Mesenchymal stem cell (in vitro differentiated cells and primary cell): ENCODE measurements around the gene ISOC1.

Source experiments
- DNase-seq: peaks from one replicate; pipeline ENCODE4 v3.0.0-alpha.2; 2013
- H2AFZ ChIP-seq: one replicate; pipeline ENCODE4 v1.6.1; 2013; ENCODE audit warnings: low read depth, mild to moderate bottlenecking, control low read depth, inconsistent platforms, low read length, moderate library complexity
- H2AK5ac ChIP-seq: 2 replicates; pipeline ENCODE4 v1.6.1; 2013; ENCODE audit warnings: low read length, moderate library complexity, mild to moderate bottlenecking, inconsistent platforms; ENCODE audit not compliant: severe bottlenecking
- H2BK120ac ChIP-seq: one replicate; pipeline ENCODE4 v1.6.1; 2013; ENCODE audit warnings: low read depth, mild to moderate bottlenecking, inconsistent platforms, low read length, moderate library complexity
- H2BK12ac ChIP-seq, 2 experiments: one replicate each; pipeline ENCODE4 v1.6.1; 2013; ENCODE audit warnings: inconsistent platforms in 2 of 2, low read length in 2 of 2, mild to moderate bottlenecking in 2 of 2, moderate library complexity in 2 of 2, control low read depth in 1 of 2
- H2BK15ac ChIP-seq: one replicate; pipeline ENCODE4 v1.6.1; 2013; ENCODE audit warnings: mild to moderate bottlenecking, low read depth, inconsistent platforms; ENCODE audit not compliant: poor library complexity, severe bottlenecking
- H2BK5ac ChIP-seq: 2 replicates; pipeline ENCODE4 v1.6.1; 2013; ENCODE audit warnings: low read depth, mild to moderate bottlenecking, low read length, control low read depth, inconsistent platforms; ENCODE audit not compliant: poor library complexity, severe bottlenecking
- H3K14ac ChIP-seq, 2 experiments: one replicate each; pipeline ENCODE4 v1.6.1; 2013; ENCODE audit warnings: inconsistent platforms in 2 of 2, low read length in 2 of 2, control low read depth in 1 of 2, mild to moderate bottlenecking in 1 of 2, moderate library complexity in 1 of 2
- H3K18ac ChIP-seq, 2 experiments: one replicate each; pipeline ENCODE4 v1.6.1; 2013; ENCODE audit warnings: inconsistent platforms in 2 of 2, low read length in 2 of 2, control low read depth in 1 of 2, low read depth in 1 of 2, mild to moderate bottlenecking in 1 of 2
- H3K23ac ChIP-seq, 2 experiments: one replicate each; pipeline ENCODE4 v1.6.1; 2013; ENCODE audit warnings: inconsistent platforms in 2 of 2, low read length in 2 of 2, mild to moderate bottlenecking in 2 of 2, moderate library complexity in 2 of 2, control low read depth in 1 of 2
- H3K27ac ChIP-seq: 2 replicates; pipeline ENCODE4 v1.5.1; 2013; ENCODE audit warnings: mild to moderate bottlenecking, moderate library complexity, low read length, control low read depth, inconsistent platforms; ENCODE audit not compliant: poor library complexity, severe bottlenecking
- H3K27me3 ChIP-seq, 2 experiments: 2 replicates each; pipeline versions ENCODE4 v1.6.1 to v1.7.0; 2013; ENCODE audit warnings: low read length in 2 of 2, mild to moderate bottlenecking in 2 of 2, moderate library complexity in 2 of 2, control low read depth in 1 of 2, inconsistent platforms in 1 of 2; ENCODE audit not compliant: control insufficient read depth in 1 of 2, insufficient read depth in 1 of 2
- H3K36me3 ChIP-seq, 2 experiments: 2 replicates each; pipeline versions ENCODE4 v1.6.1 to v1.7.0; 2013; ENCODE audit warnings: low read length in 2 of 2, control low read depth in 1 of 2, inconsistent platforms in 1 of 2, low read depth in 1 of 2, mild to moderate bottlenecking in 1 of 2; ENCODE audit not compliant: insufficient read depth in 2 of 2, control insufficient read depth in 1 of 2
- H3K4ac ChIP-seq, 2 experiments: one replicate each; pipeline ENCODE4 v1.6.1; 2013; ENCODE audit warnings: inconsistent platforms in 2 of 2, low read length in 2 of 2, mild to moderate bottlenecking in 2 of 2, moderate library complexity in 2 of 2, control low read depth in 1 of 2, low read depth in 1 of 2
- H3K4me1 ChIP-seq: 2 replicates; pipeline ENCODE4 v1.6.1; 2013; ENCODE audit warnings: low read depth, low read length, control low read depth; ENCODE audit not compliant: control insufficient read depth, insufficient read depth
- H3K4me2 ChIP-seq: 2 replicates; pipeline ENCODE4 v1.6.1; 2013; ENCODE audit warnings: low read length, mild to moderate bottlenecking, inconsistent platforms; ENCODE audit not compliant: poor library complexity, severe bottlenecking
- H3K4me3 ChIP-seq, 2 experiments: 2 replicates each; pipeline versions ENCODE4 v1.5.1 to v1.7.0; 2013; ENCODE audit warnings: low read length in 2 of 2, mild to moderate bottlenecking in 2 of 2, control low read depth in 1 of 2, low read depth in 1 of 2; ENCODE audit not compliant: insufficient read depth in 1 of 2
- H3K79me1 ChIP-seq: replicated peaks from 2 replicates; pipeline ENCODE4 v1.6.1; 2013; ENCODE audit warnings: mild to moderate bottlenecking, control low read depth, low read length, inconsistent platforms; ENCODE audit not compliant: poor library complexity, severe bottlenecking
- H3K9ac ChIP-seq: 2 replicates; pipeline ENCODE4 v1.7.0; 2013; ENCODE audit warnings: mild to moderate bottlenecking, low read length, moderate library complexity
- H3K9me3 ChIP-seq: 2 replicates; pipeline ENCODE4 v1.7.0; 2013; ENCODE audit warnings: mild to moderate bottlenecking, low read length; ENCODE audit not compliant: control insufficient read depth
- H4K8ac ChIP-seq: one replicate; pipeline ENCODE4 v1.6.1; 2013; ENCODE audit warnings: inconsistent platforms, mild to moderate bottlenecking, low read length, moderate library complexity
- H4K91ac ChIP-seq: one replicate; pipeline ENCODE4 v1.6.1; 2013; ENCODE audit warnings: mild to moderate bottlenecking, low read length, inconsistent platforms
- WGBS: methylation state at CpG from one replicate; pipeline ENCODE4 v1.1.7; 2013; ENCODE audit warnings: mixed read lengths; 5-methylcytosine and 5-hydroxymethylcytosine counted together

The ISOC1 gene

DNA sequence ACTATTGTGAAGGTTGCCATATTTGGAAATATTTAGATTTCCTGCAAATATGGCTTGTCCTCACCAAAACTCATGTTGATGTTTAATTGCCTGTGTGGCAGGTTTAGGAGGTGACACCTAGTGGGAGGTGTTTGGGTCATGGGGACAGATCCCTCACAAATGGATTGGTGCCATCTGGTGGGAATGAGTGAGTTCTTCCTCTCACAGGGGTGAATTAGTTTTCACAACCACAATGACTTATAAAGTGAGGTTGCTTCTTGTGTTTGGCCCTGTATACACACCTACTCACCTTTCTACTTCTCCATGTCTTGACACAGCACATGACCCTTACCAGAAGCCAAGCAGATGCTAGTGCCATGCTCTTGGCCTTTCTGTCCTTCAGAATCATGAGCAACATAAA lies 41.1 kb downstream of the ISOC1 start:
- Histone ChIP-seq H3K18ac (no peak overlapping the region), H3K36me3 (no peaks in the 10 kb centered on the region), H3K4ac (no peak overlapping the region), H3K4me3 (no peak overlapping the region), H3K9me3 (no peaks in the 10 kb centered on the region), H3K23ac (no peak overlapping the region), H2BK5ac (no peak overlapping the region), H3K79me1 (no peaks in the 10 kb centered on the region), H3K14ac (no peak overlapping the region), H2BK120ac (no peak overlapping the region), H3K4me2 (no peak overlapping the region), H2BK12ac (no peak overlapping the region), H3K4me1 (no peaks in the 10 kb centered on the region), H3K27ac (no peak overlapping the region), H3K9ac (no peak overlapping the region), H4K8ac (no peak overlapping the region), H3K27me3 (no peaks in the 10 kb centered on the region), H2AFZ (no peak overlapping the region), H4K91ac (no peak overlapping the region), H2BK15ac (no peak overlapping the region), H2AK5ac (no peak overlapping the region)
- DNase-seq: no peak

DNA sequence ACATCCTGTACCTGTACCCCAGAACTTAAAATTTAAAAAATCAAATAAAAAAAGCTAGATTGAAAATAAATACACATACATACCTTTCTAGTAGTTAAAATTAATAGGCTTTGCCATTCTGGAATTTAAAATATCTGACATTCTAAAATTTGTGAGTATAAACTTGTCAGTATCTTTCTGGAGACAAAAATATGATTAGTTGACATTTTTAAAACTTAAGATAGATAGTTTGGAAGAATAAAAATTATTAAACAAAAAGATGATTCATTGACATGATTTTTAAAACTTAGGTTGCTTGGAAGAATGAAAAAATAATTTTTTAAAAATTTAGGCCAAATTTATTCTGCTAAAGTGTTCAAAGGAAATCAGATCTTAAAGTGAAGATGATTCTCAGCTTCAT lies 43.1 kb downstream of the ISOC1 start:
- H3K4ac ChIP-seq: no peak overlapping the region
- no peak overlapping the region for H4K91ac ChIP-seq
- no peaks in the 10 kb centered on the region for H3K27me3 ChIP-seq
- no peaks in the 10 kb centered on the region for H3K9me3 ChIP-seq
- H2BK15ac ChIP-seq: no peak overlapping the region
- no peak overlapping the region for H3K23ac ChIP-seq
- H3K4me3 ChIP-seq: no peak overlapping the region
- no peak overlapping the region for H3K18ac ChIP-seq
- no peak overlapping the region for H2AFZ ChIP-seq
- H2BK12ac ChIP-seq: no peak overlapping the region
- H3K79me1 ChIP-seq: no peaks in the 10 kb centered on the region
- H2AK5ac ChIP-seq: no peak overlapping the region
- no peak for DNase-seq
- no peaks in the 10 kb centered on the region for H3K36me3 ChIP-seq
- H3K4me1 ChIP-seq: no peaks in the 10 kb centered on the region
- H2BK5ac ChIP-seq: no peak overlapping the region
- no peak overlapping the region for H2BK120ac ChIP-seq
- H3K4me2 ChIP-seq: no peak overlapping the region
- no peak overlapping the region for H3K27ac ChIP-seq
- no peak overlapping the region for H3K14ac ChIP-seq
- no peak overlapping the region for H3K9ac ChIP-seq
- H4K8ac ChIP-seq: no peak overlapping the region

- Histone ChIP-seq H3K14ac (no peak overlapping the region), H2AK5ac (no peak overlapping the region), H3K18ac (no peak overlapping the region), H3K36me3 (no peaks in the 10 kb centered on the region), H3K4me1 (no peaks in the 10 kb centered on the region), H3K9ac (no peak overlapping the region), H3K27ac (no peak overlapping the region), H3K4me3 (no peak overlapping the region), H2AFZ (no peak overlapping the region), H3K4me2 (no peak overlapping the region), H2BK120ac (no peak overlapping the region), H2BK12ac (no peak overlapping the region), H2BK15ac (no peak overlapping the region), H3K27me3 (no peaks in the 10 kb centered on the region), H3K23ac (no peak overlapping the region), H4K91ac (no peak overlapping the region), H3K4ac (no peak overlapping the region), H3K79me1 (no peaks in the 10 kb centered on the region), H3K9me3 (no peaks in the 10 kb centered on the region), H2BK5ac (no peak overlapping the region), H4K8ac (no peak overlapping the region)
- no peak for DNase-seq
- WGBS: 64% methylated on average over 2 of the region's 4 CpGs
These were observed 46.5 kb downstream of the ISOC1 start for GRCh38 chr5:129141078-129141477.

GRCh38 chr5:129141696-129142095 lies 47.1 kb downstream of the ISOC1 start:
- no peak overlapping the region for H2AK5ac ChIP-seq

More at GRCh38 chr5:129141696-129142095, 47.1 kb downstream of the ISOC1 start:
- no peaks in the 10 kb centered on the region for H3K4me1 ChIP-seq
- 46% methylated on average over 2 of the region's 2 CpGs for WGBS
- no peak overlapping the region for H3K4me3 ChIP-seq
- H3K79me1 ChIP-seq: no peaks in the 10 kb centered on the region
- no peak overlapping the region for H3K4ac ChIP-seq
- no peaks in the 10 kb centered on the region for H3K27me3 ChIP-seq
- no peak overlapping the region for H2BK120ac ChIP-seq
- H3K4me2 ChIP-seq: no peak overlapping the region
- H4K8ac ChIP-seq: no peak overlapping the region
- no peak for DNase-seq
- H3K9me3 ChIP-seq: no peaks in the 10 kb centered on the region
- no peaks in the 10 kb centered on the region for H3K36me3 ChIP-seq
- H3K9ac ChIP-seq: no peak overlapping the region
- no peak overlapping the region for H3K18ac ChIP-seq
- no peak overlapping the region for H3K14ac ChIP-seq
- H2BK5ac ChIP-seq: no peak overlapping the region
- H3K23ac ChIP-seq: no peak overlapping the region
- H4K91ac ChIP-seq: no peak overlapping the region
- H2BK15ac ChIP-seq: no peak overlapping the region
- no peak overlapping the region for H2BK12ac ChIP-seq
- no peak overlapping the region for H2AFZ ChIP-seq
- no peak overlapping the region for H3K27ac ChIP-seq
